Ishikawa (cell line): Measurements from ENCODE around the gene STEAP3.

Experiments
- CREB1 ChIP-seq: IDR thresholded peaks from 2 replicates; pipeline ENCODE4 v1.6.1; 2012; ENCODE audit warnings: low read depth
- EGR1 ChIP-seq: IDR thresholded peaks from 2 replicates; pipeline ENCODE4 v1.6.1; 2012
- FOXM1 ChIP-seq: IDR thresholded peaks from 2 replicates; pipeline ENCODE4 v1.6.1; 2012; ENCODE audit warnings: low read depth, borderline replicate concordance
- RAD21 ChIP-seq: IDR thresholded peaks from 2 replicates; pipeline ENCODE4 v1.6.1; 2012; ENCODE audit warnings: low read depth
- REST ChIP-seq: IDR thresholded peaks from 2 replicates; pipeline ENCODE4 v1.6.1; 2012; ENCODE audit warnings: low read depth, mild to moderate bottlenecking
- TAF1 ChIP-seq: IDR thresholded peaks from 2 replicates; pipeline ENCODE4 v1.6.1; 2012; ENCODE audit warnings: low read depth, mild to moderate bottlenecking
- TCF12 ChIP-seq: IDR thresholded peaks from 2 replicates; pipeline ENCODE4 v1.6.1; 2012; ENCODE audit warnings: low read depth
- TF ChIP-seq, protein P1 (sequence below): IDR thresholded peaks from 2 replicates; pipeline ENCODE4 v1.6.1; 2012
- TF ChIP-seq, protein P2 (sequence below): IDR thresholded peaks from 2 replicates; pipeline ENCODE4 v1.6.1; 2012

GRCh38 chr2:119243621-119244020 is 20.0 kb downstream of the STEAP3 start:
- TF ChIP-seq FOXM1 (no peak), CREB1 (no peak), RAD21 (no peak), REST (no peak), TCF12 (no peak), EGR1 (no peak), TAF1 (no peak)
- TF ChIP-seq, protein P1, sequence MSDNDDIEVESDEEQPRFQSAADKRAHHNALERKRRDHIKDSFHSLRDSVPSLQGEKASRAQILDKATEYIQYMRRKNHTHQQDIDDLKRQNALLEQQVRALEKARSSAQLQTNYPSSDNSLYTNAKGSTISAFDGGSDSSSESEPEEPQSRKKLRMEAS: no peak
- TF ChIP-seq, protein P2, sequence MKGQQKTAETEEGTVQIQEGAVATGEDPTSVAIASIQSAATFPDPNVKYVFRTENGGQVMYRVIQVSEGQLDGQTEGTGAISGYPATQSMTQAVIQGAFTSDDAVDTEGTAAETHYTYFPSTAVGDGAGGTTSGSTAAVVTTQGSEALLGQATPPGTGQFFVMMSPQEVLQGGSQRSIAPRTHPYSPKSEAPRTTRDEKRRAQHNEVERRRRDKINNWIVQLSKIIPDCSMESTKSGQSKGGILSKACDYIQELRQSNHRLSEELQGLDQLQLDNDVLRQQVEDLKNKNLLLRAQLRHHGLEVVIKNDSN: no peak
